H1 (cell line): ENCODE results near the gene MACROH2A1. TPM values are rescaled to one million over a fixed set of nuclear protein-coding genes. Genes with fewer than 3 reads are reported as not detected.

Experiments used
- BCL11A ChIP-seq, 2 experiments: IDR thresholded peaks; one replicate each; pipeline ENCODE4 v1.6.1; 2011; ENCODE audit warnings: low read depth in 2 of 2, low read length in 2 of 2, mild to moderate bottlenecking in 2 of 2
- EP300 ChIP-seq, 2 experiments: IDR thresholded peaks; 1 replicate in 1 of 2; 2 replicates in 1 of 2; pipeline ENCODE4 v1.6.1; 2011 to 2012; ENCODE audit warnings: low read depth in 2 of 2, low read length in 2 of 2, mild to moderate bottlenecking in 2 of 2, borderline replicate concordance in 1 of 2, inconsistent platforms in 1 of 2, moderate library complexity in 1 of 2
- HDAC2 ChIP-seq, 2 experiments: fragments of 300-600 bp in 1 of 2; sonication (generic) in 1 of 2; IDR thresholded peaks; 2 replicates each; pipeline ENCODE4 v1.6.1; 2011 to 2012; ENCODE audit warnings: low read depth in 2 of 2, low read length in 2 of 2, mild to moderate bottlenecking in 2 of 2, moderate library complexity in 2 of 2, borderline replicate concordance in 1 of 2, inconsistent platforms in 1 of 2
- SP1 ChIP-seq: IDR thresholded peaks from 2 replicates; pipeline ENCODE4 v1.6.1; 2011; ENCODE audit warnings: low read depth, low read length
- SP4 ChIP-seq: IDR thresholded peaks from 2 replicates; pipeline ENCODE4 v1.6.1; 2012; ENCODE audit warnings: low read length, inconsistent platforms
- TEAD4 ChIP-seq: IDR thresholded peaks from 2 replicates; pipeline ENCODE4 v1.6.1; 2012; ENCODE audit warnings: low read depth, low read length, inconsistent platforms, mixed read lengths
- polyA plus RNA-seq, 7 experiments: library from polyadenylated mRNA; depleted of rRNA in 3 of 7; stranded (reverse) in 5 of 7; unstranded in 2 of 7; fragments of >200 nt in 5 of 7; fragments of 200-250 nt in 2 of 7; gene quantifications; 1 replicate in 5 of 7; 2 replicates in 1 of 7; 4 replicates in 1 of 7; pipeline versions ENCODE4 v1.2.1 to v1.2.3, GENCODE V29; 2011 to 2013; ENCODE audit warnings: missing spikeins in 2 of 7, mixed read lengths in 2 of 7
- total RNA-seq: library from RNA; stranded (reverse); fragmentation: NEBNext Ultra II Directional; extraction: Animal tissue kit (Norgen Biotek cat#: 25700); gene quantifications from 2 replicates; pipeline ENCODE4 v1.2.1, GENCODE V29; 2021
- TF ChIP-seq, protein P1 (sequence below): fragments of 300-600 bp; sonication (generic); IDR thresholded peaks from 2 replicates; pipeline ENCODE4 v1.7.1; 2012; ENCODE audit warnings: low read length, moderate library complexity, mild to moderate bottlenecking, inconsistent platforms; ENCODE audit not compliant: insufficient replicate concordance
- TF ChIP-seq, protein P2 (sequence below), 3 experiments: IDR thresholded peaks; 1 replicate in 2 of 3; 2 replicates in 1 of 3; pipeline versions ENCODE4 v1.5.1 to v1.6.1; 2011; ENCODE audit warnings: low read length in 3 of 3, mild to moderate bottlenecking in 3 of 3, inconsistent platforms in 2 of 3, low read depth in 1 of 3, moderate library complexity in 1 of 3; ENCODE audit not compliant: insufficient read depth in 1 of 3; ENCODE audit errors: control extremely low read depth in 1 of 3

Gene MACROH2A1
- total and polyA plus RNA-seq, 2 of the 8 experiments (the other 6 are each of a cell fraction or from before 2014, with no cell fraction given), result 60.0 to 92.3 TPM

DNA sequence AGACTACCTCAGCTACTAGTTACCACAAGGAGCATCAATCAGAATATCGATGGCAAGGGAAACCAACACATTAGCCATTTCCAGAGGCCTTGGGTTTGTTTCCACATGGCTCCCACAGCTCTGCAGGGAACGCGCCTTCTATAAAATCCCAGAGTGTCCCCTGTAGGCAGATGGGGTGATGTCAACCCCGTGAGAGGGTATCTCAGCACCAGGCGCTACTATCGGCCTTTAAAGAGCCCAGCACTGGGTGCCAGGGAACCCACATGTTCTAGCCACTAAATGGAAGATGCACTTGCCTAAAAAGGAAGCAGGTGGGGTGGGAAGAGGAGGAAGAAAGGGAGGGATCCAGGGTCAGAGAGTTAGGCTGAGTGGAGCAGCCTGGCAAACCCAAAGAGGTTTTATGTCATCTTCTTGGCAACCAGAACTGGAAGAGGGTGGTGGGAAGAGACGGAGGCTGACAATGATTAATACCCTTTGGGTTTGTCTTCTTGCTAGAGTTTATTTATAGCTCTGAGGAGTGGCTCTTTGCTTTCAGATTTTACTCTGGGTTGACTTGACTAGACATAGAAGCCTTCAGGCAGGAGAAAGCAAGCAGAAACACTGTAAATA lies 19.9 kb downstream of the MACROH2A1 start (continued):
- TF ChIP-seq, protein P1, sequence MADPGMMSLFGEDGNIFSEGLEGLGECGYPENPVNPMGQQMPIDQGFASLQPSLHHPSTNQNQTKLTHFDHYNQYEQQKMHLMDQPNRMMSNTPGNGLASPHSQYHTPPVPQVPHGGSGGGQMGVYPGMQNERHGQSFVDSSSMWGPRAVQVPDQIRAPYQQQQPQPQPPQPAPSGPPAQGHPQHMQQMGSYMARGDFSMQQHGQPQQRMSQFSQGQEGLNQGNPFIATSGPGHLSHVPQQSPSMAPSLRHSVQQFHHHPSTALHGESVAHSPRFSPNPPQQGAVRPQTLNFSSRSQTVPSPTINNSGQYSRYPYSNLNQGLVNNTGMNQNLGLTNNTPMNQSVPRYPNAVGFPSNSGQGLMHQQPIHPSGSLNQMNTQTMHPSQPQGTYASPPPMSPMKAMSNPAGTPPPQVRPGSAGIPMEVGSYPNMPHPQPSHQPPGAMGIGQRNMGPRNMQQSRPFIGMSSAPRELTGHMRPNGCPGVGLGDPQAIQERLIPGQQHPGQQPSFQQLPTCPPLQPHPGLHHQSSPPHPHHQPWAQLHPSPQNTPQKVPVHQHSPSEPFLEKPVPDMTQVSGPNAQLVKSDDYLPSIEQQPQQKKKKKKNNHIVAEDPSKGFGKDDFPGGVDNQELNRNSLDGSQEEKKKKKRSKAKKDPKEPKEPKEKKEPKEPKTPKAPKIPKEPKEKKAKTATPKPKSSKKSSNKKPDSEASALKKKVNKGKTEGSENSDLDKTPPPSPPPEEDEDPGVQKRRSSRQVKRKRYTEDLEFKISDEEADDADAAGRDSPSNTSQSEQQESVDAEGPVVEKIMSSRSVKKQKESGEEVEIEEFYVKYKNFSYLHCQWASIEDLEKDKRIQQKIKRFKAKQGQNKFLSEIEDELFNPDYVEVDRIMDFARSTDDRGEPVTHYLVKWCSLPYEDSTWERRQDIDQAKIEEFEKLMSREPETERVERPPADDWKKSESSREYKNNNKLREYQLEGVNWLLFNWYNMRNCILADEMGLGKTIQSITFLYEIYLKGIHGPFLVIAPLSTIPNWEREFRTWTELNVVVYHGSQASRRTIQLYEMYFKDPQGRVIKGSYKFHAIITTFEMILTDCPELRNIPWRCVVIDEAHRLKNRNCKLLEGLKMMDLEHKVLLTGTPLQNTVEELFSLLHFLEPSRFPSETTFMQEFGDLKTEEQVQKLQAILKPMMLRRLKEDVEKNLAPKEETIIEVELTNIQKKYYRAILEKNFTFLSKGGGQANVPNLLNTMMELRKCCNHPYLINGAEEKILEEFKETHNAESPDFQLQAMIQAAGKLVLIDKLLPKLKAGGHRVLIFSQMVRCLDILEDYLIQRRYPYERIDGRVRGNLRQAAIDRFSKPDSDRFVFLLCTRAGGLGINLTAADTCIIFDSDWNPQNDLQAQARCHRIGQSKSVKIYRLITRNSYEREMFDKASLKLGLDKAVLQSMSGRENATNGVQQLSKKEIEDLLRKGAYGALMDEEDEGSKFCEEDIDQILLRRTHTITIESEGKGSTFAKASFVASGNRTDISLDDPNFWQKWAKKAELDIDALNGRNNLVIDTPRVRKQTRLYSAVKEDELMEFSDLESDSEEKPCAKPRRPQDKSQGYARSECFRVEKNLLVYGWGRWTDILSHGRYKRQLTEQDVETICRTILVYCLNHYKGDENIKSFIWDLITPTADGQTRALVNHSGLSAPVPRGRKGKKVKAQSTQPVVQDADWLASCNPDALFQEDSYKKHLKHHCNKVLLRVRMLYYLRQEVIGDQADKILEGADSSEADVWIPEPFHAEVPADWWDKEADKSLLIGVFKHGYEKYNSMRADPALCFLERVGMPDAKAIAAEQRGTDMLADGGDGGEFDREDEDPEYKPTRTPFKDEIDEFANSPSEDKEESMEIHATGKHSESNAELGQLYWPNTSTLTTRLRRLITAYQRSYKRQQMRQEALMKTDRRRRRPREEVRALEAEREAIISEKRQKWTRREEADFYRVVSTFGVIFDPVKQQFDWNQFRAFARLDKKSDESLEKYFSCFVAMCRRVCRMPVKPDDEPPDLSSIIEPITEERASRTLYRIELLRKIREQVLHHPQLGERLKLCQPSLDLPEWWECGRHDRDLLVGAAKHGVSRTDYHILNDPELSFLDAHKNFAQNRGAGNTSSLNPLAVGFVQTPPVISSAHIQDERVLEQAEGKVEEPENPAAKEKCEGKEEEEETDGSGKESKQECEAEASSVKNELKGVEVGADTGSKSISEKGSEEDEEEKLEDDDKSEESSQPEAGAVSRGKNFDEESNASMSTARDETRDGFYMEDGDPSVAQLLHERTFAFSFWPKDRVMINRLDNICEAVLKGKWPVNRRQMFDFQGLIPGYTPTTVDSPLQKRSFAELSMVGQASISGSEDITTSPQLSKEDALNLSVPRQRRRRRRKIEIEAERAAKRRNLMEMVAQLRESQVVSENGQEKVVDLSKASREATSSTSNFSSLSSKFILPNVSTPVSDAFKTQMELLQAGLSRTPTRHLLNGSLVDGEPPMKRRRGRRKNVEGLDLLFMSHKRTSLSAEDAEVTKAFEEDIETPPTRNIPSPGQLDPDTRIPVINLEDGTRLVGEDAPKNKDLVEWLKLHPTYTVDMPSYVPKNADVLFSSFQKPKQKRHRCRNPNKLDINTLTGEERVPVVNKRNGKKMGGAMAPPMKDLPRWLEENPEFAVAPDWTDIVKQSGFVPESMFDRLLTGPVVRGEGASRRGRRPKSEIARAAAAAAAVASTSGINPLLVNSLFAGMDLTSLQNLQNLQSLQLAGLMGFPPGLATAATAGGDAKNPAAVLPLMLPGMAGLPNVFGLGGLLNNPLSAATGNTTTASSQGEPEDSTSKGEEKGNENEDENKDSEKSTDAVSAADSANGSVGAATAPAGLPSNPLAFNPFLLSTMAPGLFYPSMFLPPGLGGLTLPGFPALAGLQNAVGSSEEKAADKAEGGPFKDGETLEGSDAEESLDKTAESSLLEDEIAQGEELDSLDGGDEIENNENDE, result no peak
- TF ChIP-seq BCL11A (IDR thresholded peaks at IDR 0.05; ENCODE audit: low read depth in 2 of 2, low read length in 2 of 2) (no peak), SP1 (no peak), EP300 (IDR thresholded peaks at IDR 0.05; ENCODE audit: borderline replicate concordance in 1 of 2, low read depth in 2 of 2, low read length in 2 of 2) (no peak), HDAC2 (IDR thresholded peaks at IDR 0.05; ENCODE audit: borderline replicate concordance in 1 of 2, low read depth in 2 of 2, low read length in 2 of 2) (no peak), TEAD4 (no peak), SP4 (no peak)
- TF ChIP-seq, protein P2, sequence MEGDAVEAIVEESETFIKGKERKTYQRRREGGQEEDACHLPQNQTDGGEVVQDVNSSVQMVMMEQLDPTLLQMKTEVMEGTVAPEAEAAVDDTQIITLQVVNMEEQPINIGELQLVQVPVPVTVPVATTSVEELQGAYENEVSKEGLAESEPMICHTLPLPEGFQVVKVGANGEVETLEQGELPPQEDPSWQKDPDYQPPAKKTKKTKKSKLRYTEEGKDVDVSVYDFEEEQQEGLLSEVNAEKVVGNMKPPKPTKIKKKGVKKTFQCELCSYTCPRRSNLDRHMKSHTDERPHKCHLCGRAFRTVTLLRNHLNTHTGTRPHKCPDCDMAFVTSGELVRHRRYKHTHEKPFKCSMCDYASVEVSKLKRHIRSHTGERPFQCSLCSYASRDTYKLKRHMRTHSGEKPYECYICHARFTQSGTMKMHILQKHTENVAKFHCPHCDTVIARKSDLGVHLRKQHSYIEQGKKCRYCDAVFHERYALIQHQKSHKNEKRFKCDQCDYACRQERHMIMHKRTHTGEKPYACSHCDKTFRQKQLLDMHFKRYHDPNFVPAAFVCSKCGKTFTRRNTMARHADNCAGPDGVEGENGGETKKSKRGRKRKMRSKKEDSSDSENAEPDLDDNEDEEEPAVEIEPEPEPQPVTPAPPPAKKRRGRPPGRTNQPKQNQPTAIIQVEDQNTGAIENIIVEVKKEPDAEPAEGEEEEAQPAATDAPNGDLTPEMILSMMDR (IDR thresholded peaks at IDR 0.05; ENCODE audit: control extremely low read depth in 1 of 3, insufficient read depth in 1 of 3, low read depth in 1 of 3, low read length in 3 of 3), result no peak
